WERI-Rb-1 (cell line): ENCODE results near the gene CYP1B1.

Experiments
- DNase-seq: peaks from one replicate; pipeline ENCODE4 v3.0.0-alpha.2; 2020
- H3K27ac ChIP-seq: fragments of 250-450 bp; sonication (Bioruptor Pico); 2 replicates; pipeline ENCODE4 v1.5.1; 2020; ENCODE audit warnings: mild to moderate bottlenecking, moderate library complexity
- H3K27me3 ChIP-seq: fragments of 250-450 bp; sonication (Bioruptor Pico); 2 replicates; pipeline ENCODE4 v1.5.1; 2021; ENCODE audit warnings: mild to moderate bottlenecking, low read depth, moderate library complexity; ENCODE audit not compliant: insufficient read depth, severe bottlenecking
- H3K36me3 ChIP-seq: fragments of 250-450 bp; sonication (Bioruptor Pico); 2 replicates; pipeline ENCODE4 v1.5.1; 2020; ENCODE audit warnings: mild to moderate bottlenecking, moderate library complexity
- H3K4me3 ChIP-seq: 2 replicates; pipeline ENCODE4 v1.5.1; 2011; ENCODE audit warnings: low read depth, mild to moderate bottlenecking, control low read depth, low read length
- H3K9me3 ChIP-seq: fragments of 250-450 bp; sonication (Bioruptor Pico); 2 replicates; pipeline ENCODE4 v1.5.1; 2021; ENCODE audit warnings: mild to moderate bottlenecking, moderate library complexity; ENCODE audit not compliant: severe bottlenecking
- TF ChIP-seq, protein P1 (sequence below): IDR thresholded peaks from 2 replicates; pipeline ENCODE4 v1.5.1; 2011; ENCODE audit warnings: low read depth, mild to moderate bottlenecking, control low read depth, inconsistent platforms, low read length

CYP1B1 gene

DNA sequence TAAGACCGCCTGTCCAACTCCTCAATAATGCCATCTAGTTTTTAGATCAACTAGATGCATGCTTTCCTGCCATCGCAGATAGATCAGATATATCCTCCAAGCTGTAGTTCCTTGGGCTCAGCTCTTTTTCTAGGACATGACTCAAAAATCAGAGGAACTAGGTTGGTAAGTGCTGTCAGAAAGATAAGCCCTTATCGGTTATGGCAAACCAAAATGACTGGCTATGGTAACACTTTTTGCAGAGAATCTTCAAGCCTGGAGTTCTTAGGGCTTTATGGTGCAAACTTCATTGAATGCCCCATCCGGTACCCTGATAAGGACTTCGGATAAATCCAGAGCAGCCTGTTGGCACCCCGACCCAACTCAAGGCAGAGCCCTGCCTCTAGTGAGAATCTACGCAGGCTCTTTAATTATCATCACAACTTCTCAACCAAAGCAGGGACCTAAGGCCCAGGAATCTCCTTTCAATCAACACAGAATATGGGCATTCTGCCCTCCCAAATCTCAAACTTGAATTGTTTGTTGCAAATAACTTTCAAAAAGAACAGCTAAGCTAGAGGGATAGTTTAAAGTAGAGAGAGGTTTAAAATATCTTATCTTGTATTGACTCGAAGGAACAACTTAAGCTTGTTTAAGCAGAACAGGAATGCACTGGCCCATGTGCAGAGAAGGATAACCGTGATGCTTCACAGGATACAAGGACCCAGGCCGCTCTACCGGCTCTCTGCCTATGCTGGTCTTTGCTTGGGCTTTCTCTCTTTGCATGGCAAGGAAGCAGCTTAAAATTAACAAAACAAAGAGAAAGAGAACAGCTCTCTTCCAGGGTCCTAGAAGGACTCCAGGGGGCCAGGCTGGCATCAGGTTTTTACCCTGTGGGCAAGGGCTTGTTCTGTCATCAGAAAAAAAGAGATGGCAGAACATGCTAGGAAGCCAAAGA lies 3.4 kb upstream of the CYP1B1 start:
- H3K9me3 ChIP-seq: peaks cover 7% of the 10 kb centered on the region
- TF ChIP-seq, protein P1, sequence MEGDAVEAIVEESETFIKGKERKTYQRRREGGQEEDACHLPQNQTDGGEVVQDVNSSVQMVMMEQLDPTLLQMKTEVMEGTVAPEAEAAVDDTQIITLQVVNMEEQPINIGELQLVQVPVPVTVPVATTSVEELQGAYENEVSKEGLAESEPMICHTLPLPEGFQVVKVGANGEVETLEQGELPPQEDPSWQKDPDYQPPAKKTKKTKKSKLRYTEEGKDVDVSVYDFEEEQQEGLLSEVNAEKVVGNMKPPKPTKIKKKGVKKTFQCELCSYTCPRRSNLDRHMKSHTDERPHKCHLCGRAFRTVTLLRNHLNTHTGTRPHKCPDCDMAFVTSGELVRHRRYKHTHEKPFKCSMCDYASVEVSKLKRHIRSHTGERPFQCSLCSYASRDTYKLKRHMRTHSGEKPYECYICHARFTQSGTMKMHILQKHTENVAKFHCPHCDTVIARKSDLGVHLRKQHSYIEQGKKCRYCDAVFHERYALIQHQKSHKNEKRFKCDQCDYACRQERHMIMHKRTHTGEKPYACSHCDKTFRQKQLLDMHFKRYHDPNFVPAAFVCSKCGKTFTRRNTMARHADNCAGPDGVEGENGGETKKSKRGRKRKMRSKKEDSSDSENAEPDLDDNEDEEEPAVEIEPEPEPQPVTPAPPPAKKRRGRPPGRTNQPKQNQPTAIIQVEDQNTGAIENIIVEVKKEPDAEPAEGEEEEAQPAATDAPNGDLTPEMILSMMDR: no peak
- DNase-seq: no peak
- no peaks in the 10 kb centered on the region for H3K27me3 ChIP-seq
- no peaks in the 10 kb centered on the region for H3K36me3 ChIP-seq
- no peak overlapping the region for H3K4me3 ChIP-seq
- no peak overlapping the region for H3K27ac ChIP-seq

DNA sequence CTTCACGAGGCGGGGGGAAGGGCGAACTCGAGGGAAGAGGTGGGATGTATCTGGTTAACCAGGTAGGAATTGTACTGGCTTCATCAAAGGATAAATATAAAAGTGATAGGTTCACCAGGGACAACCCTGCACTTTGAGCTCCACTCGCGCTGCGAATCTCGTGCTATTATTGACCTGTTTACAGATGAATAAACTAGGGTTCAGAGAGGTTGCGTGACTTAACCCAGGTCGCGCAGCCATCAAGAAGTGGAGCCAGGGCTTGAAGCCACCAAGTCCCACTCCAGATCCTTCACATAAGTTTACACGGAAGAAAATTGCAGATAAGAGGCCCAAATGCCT lies 1.4 kb upstream of the CYP1B1 start:
- peak overlapping the region; percentile 86 for H3K27ac ChIP-seq
- H3K4me3 ChIP-seq: peak overlapping the region; percentile 49
- no peaks in the 10 kb centered on the region for H3K27me3 ChIP-seq

DNA sequence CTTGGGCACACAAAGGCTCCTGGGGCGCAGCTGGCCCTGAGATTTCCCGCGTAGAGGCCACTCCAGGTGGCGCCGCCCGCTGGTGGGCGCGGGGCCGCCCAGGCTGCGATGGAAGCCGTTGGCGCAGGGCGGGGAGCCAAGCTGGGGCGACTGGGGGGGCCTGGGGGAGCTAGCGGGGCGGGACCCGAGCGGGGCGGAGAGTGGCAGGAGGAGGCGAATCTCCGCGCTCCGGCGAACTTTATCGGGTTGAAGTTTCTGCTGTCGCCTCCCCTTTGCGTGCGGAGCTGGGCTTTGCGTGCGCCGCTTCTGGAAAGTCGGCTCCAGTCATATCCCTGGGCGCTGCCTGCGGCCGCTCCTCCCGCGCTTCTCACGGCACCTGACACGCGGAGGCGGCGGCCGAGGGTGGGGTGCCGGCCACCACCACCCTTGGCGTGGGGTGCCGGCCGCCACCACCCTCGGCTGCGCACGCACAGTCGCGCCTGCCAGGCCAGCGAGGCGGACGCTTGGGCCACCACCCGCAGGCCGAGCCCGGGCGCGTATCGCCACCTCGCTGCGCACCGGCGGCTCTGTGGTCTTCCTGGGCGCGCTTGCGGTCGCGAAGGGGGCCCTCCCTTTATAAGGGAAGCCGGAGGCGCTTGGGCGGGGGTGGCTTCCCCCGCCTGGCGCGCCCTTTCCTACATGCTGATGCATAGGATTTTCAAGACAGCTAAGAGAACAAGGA lies 919 bp upstream of the CYP1B1 start:
- peak overlapping the region; percentile 86 for H3K27ac ChIP-seq

More for the DNA sequence above, 1.4 kb upstream of the CYP1B1 start:
- TF ChIP-seq, protein P1: no peak
- Histone ChIP-seq H3K9me3 (peaks cover 8% of the 10 kb centered on the region), H3K36me3 (no peaks in the 10 kb centered on the region)
- DNase-seq: no peak

GRCh38 chr2:38076152-38076709 lies 280 bp upstream of the CYP1B1 start:
- H3K27me3 ChIP-seq: no peaks in the 10 kb centered on the region
- peaks cover 8% of the 10 kb centered on the region for H3K9me3 ChIP-seq
- H3K36me3 ChIP-seq: no peaks in the 10 kb centered on the region
- peak overlapping the region; percentile 49 for H3K4me3 ChIP-seq
- peak overlapping the region; percentile 86 for H3K27ac ChIP-seq
- TF ChIP-seq, protein P1: no peak
- peak; percentile 74 for DNase-seq

More for the DNA sequence above, 919 bp upstream of the CYP1B1 start:
- Histone ChIP-seq H3K4me3 (peak overlapping the region; percentile 49), H3K27me3 (no peaks in the 10 kb centered on the region), H3K36me3 (no peaks in the 10 kb centered on the region), H3K9me3 (peaks cover 8% of the 10 kb centered on the region)
- peak; percentile 87 for DNase-seq
- TF ChIP-seq, protein P1: peak; percentile 51

GRCh38 chr2:38074764-38075506 lies 1.0 kb downstream of the CYP1B1 start:
- TF ChIP-seq, protein P1: no peak
- Histone ChIP-seq H3K27ac (no peak overlapping the region), H3K36me3 (no peaks in the 10 kb centered on the region), H3K27me3 (no peaks in the 10 kb centered on the region), H3K4me3 (no peak overlapping the region), H3K9me3 (peaks cover 8% of the 10 kb centered on the region)
- DNase-seq: no peak
